Mesenchymal stem cell (in vitro differentiated cells and primary cell): ENCODE results near the gene HOXC13.

Source experiments
- DNase-seq: peaks from one replicate; pipeline ENCODE4 v3.0.0-alpha.2; 2013
- H2AFZ ChIP-seq: one replicate; pipeline ENCODE4 v1.6.1; 2013; ENCODE audit warnings: low read depth, mild to moderate bottlenecking, control low read depth, inconsistent platforms, low read length, moderate library complexity
- H2AK5ac ChIP-seq: 2 replicates; pipeline ENCODE4 v1.6.1; 2013; ENCODE audit warnings: low read length, moderate library complexity, mild to moderate bottlenecking, inconsistent platforms; ENCODE audit not compliant: severe bottlenecking
- H2BK120ac ChIP-seq: one replicate; pipeline ENCODE4 v1.6.1; 2013; ENCODE audit warnings: low read depth, mild to moderate bottlenecking, inconsistent platforms, low read length, moderate library complexity
- H2BK12ac ChIP-seq, 2 experiments: one replicate each; pipeline ENCODE4 v1.6.1; 2013; ENCODE audit warnings: inconsistent platforms in 2 of 2, low read length in 2 of 2, mild to moderate bottlenecking in 2 of 2, moderate library complexity in 2 of 2, control low read depth in 1 of 2
- H2BK15ac ChIP-seq: one replicate; pipeline ENCODE4 v1.6.1; 2013; ENCODE audit warnings: mild to moderate bottlenecking, low read depth, inconsistent platforms; ENCODE audit not compliant: poor library complexity, severe bottlenecking
- H2BK5ac ChIP-seq: 2 replicates; pipeline ENCODE4 v1.6.1; 2013; ENCODE audit warnings: low read depth, mild to moderate bottlenecking, low read length, control low read depth, inconsistent platforms; ENCODE audit not compliant: poor library complexity, severe bottlenecking
- H3K14ac ChIP-seq, 2 experiments: one replicate each; pipeline ENCODE4 v1.6.1; 2013; ENCODE audit warnings: inconsistent platforms in 2 of 2, low read length in 2 of 2, control low read depth in 1 of 2, mild to moderate bottlenecking in 1 of 2, moderate library complexity in 1 of 2
- H3K18ac ChIP-seq, 2 experiments: one replicate each; pipeline ENCODE4 v1.6.1; 2013; ENCODE audit warnings: inconsistent platforms in 2 of 2, low read length in 2 of 2, control low read depth in 1 of 2, low read depth in 1 of 2, mild to moderate bottlenecking in 1 of 2
- H3K23ac ChIP-seq, 2 experiments: one replicate each; pipeline ENCODE4 v1.6.1; 2013; ENCODE audit warnings: inconsistent platforms in 2 of 2, low read length in 2 of 2, mild to moderate bottlenecking in 2 of 2, moderate library complexity in 2 of 2, control low read depth in 1 of 2
- H3K27ac ChIP-seq: 2 replicates; pipeline ENCODE4 v1.5.1; 2013; ENCODE audit warnings: mild to moderate bottlenecking, moderate library complexity, low read length, control low read depth, inconsistent platforms; ENCODE audit not compliant: poor library complexity, severe bottlenecking
- H3K27me3 ChIP-seq, 2 experiments: 2 replicates each; pipeline versions ENCODE4 v1.6.1 to v1.7.0; 2013; ENCODE audit warnings: low read length in 2 of 2, mild to moderate bottlenecking in 2 of 2, moderate library complexity in 2 of 2, control low read depth in 1 of 2, inconsistent platforms in 1 of 2; ENCODE audit not compliant: control insufficient read depth in 1 of 2, insufficient read depth in 1 of 2
- H3K36me3 ChIP-seq, 2 experiments: 2 replicates each; pipeline versions ENCODE4 v1.6.1 to v1.7.0; 2013; ENCODE audit warnings: low read length in 2 of 2, control low read depth in 1 of 2, inconsistent platforms in 1 of 2, low read depth in 1 of 2, mild to moderate bottlenecking in 1 of 2; ENCODE audit not compliant: insufficient read depth in 2 of 2, control insufficient read depth in 1 of 2
- H3K4ac ChIP-seq, 2 experiments: one replicate each; pipeline ENCODE4 v1.6.1; 2013; ENCODE audit warnings: inconsistent platforms in 2 of 2, low read length in 2 of 2, mild to moderate bottlenecking in 2 of 2, moderate library complexity in 2 of 2, control low read depth in 1 of 2, low read depth in 1 of 2
- H3K4me1 ChIP-seq: 2 replicates; pipeline ENCODE4 v1.6.1; 2013; ENCODE audit warnings: low read depth, low read length, control low read depth; ENCODE audit not compliant: control insufficient read depth, insufficient read depth
- H3K4me2 ChIP-seq: 2 replicates; pipeline ENCODE4 v1.6.1; 2013; ENCODE audit warnings: low read length, mild to moderate bottlenecking, inconsistent platforms; ENCODE audit not compliant: poor library complexity, severe bottlenecking
- H3K4me3 ChIP-seq, 2 experiments: 2 replicates each; pipeline versions ENCODE4 v1.5.1 to v1.7.0; 2013; ENCODE audit warnings: low read length in 2 of 2, mild to moderate bottlenecking in 2 of 2, control low read depth in 1 of 2, low read depth in 1 of 2; ENCODE audit not compliant: insufficient read depth in 1 of 2
- H3K79me1 ChIP-seq: replicated peaks from 2 replicates; pipeline ENCODE4 v1.6.1; 2013; ENCODE audit warnings: mild to moderate bottlenecking, control low read depth, low read length, inconsistent platforms; ENCODE audit not compliant: poor library complexity, severe bottlenecking
- H3K9ac ChIP-seq: 2 replicates; pipeline ENCODE4 v1.7.0; 2013; ENCODE audit warnings: mild to moderate bottlenecking, low read length, moderate library complexity
- H3K9me3 ChIP-seq: 2 replicates; pipeline ENCODE4 v1.7.0; 2013; ENCODE audit warnings: mild to moderate bottlenecking, low read length; ENCODE audit not compliant: control insufficient read depth
- H4K8ac ChIP-seq: one replicate; pipeline ENCODE4 v1.6.1; 2013; ENCODE audit warnings: inconsistent platforms, mild to moderate bottlenecking, low read length, moderate library complexity
- H4K91ac ChIP-seq: one replicate; pipeline ENCODE4 v1.6.1; 2013; ENCODE audit warnings: mild to moderate bottlenecking, low read length, inconsistent platforms
- WGBS: methylation state at CpG from one replicate; pipeline ENCODE4 v1.1.7; 2013; ENCODE audit warnings: mixed read lengths; 5-methylcytosine and 5-hydroxymethylcytosine counted together

Gene HOXC13

GRCh38 chr12:53950789-53951576 is 12.4 kb downstream of the HOXC13 start:
- Histone ChIP-seq H3K9me3 (peaks cover 9% of the 10 kb centered on the region), H3K27ac (no peak overlapping the region), H3K36me3 (peaks cover 0 to 9% of the 10 kb centered on the region in 2 experiments), H3K18ac (no peak overlapping the region), H4K91ac (no peak overlapping the region), H2BK5ac (no peak overlapping the region), H2BK15ac (no peak overlapping the region), H3K4ac (no peak overlapping the region), H3K4me3 (no peak overlapping the region), H2AFZ (no peak overlapping the region), H3K4me1 (peaks cover 24% of the 10 kb centered on the region), H3K79me1 (no peaks in the 10 kb centered on the region), H3K9ac (no peak overlapping the region), H3K27me3 (peaks cover 97 to 100% of the 10 kb centered on the region in 2 experiments), H3K23ac (peak overlapping the region in 1 of 2 experiments; percentile 49), H2AK5ac (no peak overlapping the region), H2BK12ac (no peak overlapping the region), H4K8ac (no peak overlapping the region), H2BK120ac (no peak overlapping the region), H3K14ac (no peak overlapping the region), H3K4me2 (peak overlapping the region; percentile 19)
- no peak for DNase-seq
- 15% methylated on average over 33 of the region's 34 CpGs for WGBS

- DNase-seq: no peak
- Histone ChIP-seq H3K9me3 (peaks cover 9% of the 10 kb centered on the region), H2BK5ac (no peak overlapping the region), H2AFZ (no peak overlapping the region), H3K79me1 (no peaks in the 10 kb centered on the region), H3K4me1 (peaks cover 24% of the 10 kb centered on the region), H2BK12ac (no peak overlapping the region), H3K4me2 (no peak overlapping the region), H3K18ac (no peak overlapping the region), H2AK5ac (no peak overlapping the region), H3K9ac (no peak overlapping the region), H2BK120ac (no peak overlapping the region), H3K23ac (peak overlapping the region in 1 of 2 experiments; percentile 13), H3K4me3 (no peak overlapping the region), H4K8ac (no peak overlapping the region), H3K27me3 (peaks cover 97 to 100% of the 10 kb centered on the region in 2 experiments), H3K36me3 (peaks cover 0 to 9% of the 10 kb centered on the region in 2 experiments), H2BK15ac (no peak overlapping the region), H3K4ac (no peak overlapping the region), H3K27ac (no peak overlapping the region), H4K91ac (no peak overlapping the region), H3K14ac (no peak overlapping the region)
- WGBS: 18% methylated on average over 47 of the region's 47 CpGs
Observed at GRCh38 chr12:53951577-53952334, 13.1 kb downstream of the HOXC13 start.

- no peak overlapping the region for H3K14ac ChIP-seq
- no peaks in the 10 kb centered on the region for H3K79me1 ChIP-seq
- peaks cover 12% of the 10 kb centered on the region for H3K9me3 ChIP-seq
- H3K9ac ChIP-seq: no peak overlapping the region
- H3K4me2 ChIP-seq: no peak overlapping the region
- H3K4me3 ChIP-seq: peak overlapping the region in 1 of 2 experiments; percentile 20
- no peak overlapping the region for H2AFZ ChIP-seq
- H3K4me1 ChIP-seq: peaks cover 24% of the 10 kb centered on the region
- no peak overlapping the region for H4K91ac ChIP-seq
- no peak overlapping the region for H3K23ac ChIP-seq
- H2BK12ac ChIP-seq: no peak overlapping the region
- H4K8ac ChIP-seq: no peak overlapping the region
- H2BK120ac ChIP-seq: no peak overlapping the region
- H3K27me3 ChIP-seq: peaks cover 99 to 100% of the 10 kb centered on the region in 2 experiments
- H2BK15ac ChIP-seq: no peak overlapping the region
- H3K4ac ChIP-seq: no peak overlapping the region
- no peak overlapping the region for H3K27ac ChIP-seq
- H2AK5ac ChIP-seq: no peak overlapping the region
- H3K36me3 ChIP-seq: peaks cover 0 to 9% of the 10 kb centered on the region in 2 experiments
- WGBS: 12% methylated on average over 13 of the region's 13 CpGs
- DNase-seq: no peak
- H3K18ac ChIP-seq: no peak overlapping the region
- no peak overlapping the region for H2BK5ac ChIP-seq
Observed at GRCh38 chr12:53952335-53952694, 13.7 kb downstream of the HOXC13 start.
